ENCODE measurements around the gene ZNF778.

Gene ZNF778

DNA sequence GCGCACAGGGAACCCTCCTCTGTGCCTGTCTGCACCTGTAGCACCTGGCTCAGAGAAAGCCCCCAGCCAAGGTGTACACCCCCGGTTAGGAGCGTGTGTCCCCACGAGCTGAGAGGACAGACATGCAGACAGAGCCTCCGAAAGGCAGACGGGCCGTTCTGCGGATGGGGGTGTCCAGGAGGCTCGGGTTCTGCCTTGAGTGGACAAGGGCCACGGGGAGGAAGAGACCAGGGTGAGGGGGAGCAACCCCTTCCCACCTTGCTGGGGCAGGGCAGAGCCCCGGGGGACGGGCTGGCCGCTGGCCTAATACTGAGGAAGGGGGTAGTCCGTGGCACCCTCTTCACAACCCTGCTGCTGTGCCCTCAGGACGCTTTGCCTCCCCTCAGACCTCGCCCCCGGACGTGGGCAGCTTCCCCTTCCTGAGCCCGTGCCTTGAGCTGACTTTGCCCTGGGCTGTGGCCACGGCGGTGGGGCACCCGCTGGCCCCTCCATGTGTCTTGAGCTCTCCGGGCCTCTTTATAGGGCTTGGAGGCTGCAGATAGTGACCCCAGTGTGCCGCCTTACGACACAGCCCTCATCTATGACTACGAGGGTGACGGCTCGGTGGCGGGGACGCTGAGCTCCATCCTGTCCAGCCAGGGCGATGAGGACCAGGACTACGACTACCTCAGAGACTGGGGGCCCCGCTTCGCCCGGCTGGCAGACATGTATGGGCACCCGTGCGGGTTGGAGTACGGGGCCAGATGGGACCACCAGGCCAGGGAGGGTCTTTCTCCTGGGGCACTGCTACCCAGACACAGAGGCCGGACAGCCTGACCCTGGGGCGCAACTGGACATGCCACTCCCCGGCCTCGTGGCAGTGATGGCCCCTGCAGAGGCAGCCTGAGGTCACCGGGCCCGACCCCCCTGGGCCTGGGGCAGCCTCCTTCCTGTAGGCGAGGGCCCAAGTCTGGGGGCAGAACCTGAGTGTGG lies 22.9 kb upstream of the ZNF778 start:
- no peak overlapping the region for H3K4me3 ChIP-seq (ENCODE audit: low read length)
- no peak for TF ChIP-seq ZNF274 (IDR thresholded peaks at IDR 0.05; ENCODE audit: low read depth, low read length)

- TF ChIP-seq ZNF274 (IDR thresholded peaks at IDR 0.05; ENCODE audit: low read depth, low read length) = no peak
- H3K4me3 ChIP-seq (ENCODE audit: low read length) = no peak overlapping the region
Observed at GRCh38 chr16:89195521-89196171, 21.9 kb upstream of the ZNF778 start.

- no peak overlapping the region for H3K4me3 ChIP-seq (ENCODE audit: low read length)
- no peak for TF ChIP-seq ZNF274 (IDR thresholded peaks at IDR 0.05; ENCODE audit: low read depth, low read length)
Observed at GRCh38 chr16:89197033-89197632, 20.4 kb upstream of the ZNF778 start.

DNA sequence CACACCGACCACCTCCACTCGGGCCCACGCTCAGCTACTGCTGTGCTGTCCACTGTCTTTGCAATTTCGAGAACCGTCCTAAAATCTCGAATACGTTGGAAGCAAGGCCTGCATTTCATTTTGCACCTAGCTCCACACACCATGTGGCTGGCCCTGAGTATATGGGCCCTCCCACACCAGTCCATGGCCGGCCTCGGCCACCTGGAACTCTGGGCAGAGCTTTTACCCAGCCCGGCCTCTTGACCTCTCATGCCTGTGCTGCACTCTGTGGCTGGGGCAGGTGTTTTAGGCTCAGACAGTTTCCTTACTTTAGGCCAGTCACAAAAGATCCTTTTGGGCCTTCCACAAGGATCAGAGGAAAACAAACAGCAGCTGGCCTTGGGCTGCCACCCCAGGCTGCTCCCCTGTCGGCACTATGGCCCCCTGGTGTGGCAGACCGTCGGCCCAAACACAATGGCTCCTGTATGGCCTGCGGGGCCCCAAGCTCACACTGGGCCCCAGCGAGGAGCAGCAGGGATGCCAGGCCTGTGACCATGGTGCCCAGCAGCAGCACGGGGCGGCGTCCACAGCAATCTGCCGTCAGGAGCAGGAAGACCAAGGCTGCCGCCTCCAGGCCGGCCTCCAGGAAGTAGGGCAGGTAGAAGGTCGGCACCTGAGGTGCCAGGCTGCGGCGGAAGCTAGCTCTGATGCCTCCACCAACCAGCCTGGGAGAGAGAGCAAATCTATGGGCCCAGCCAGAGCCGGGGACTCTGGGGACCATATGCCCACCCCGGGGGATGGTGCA lies 19.7 kb upstream of the ZNF778 start:
- no peak for TF ChIP-seq ZNF274 (IDR thresholded peaks at IDR 0.05; ENCODE audit: low read depth, low read length)
- no peak overlapping the region for H3K4me3 ChIP-seq (ENCODE audit: low read length)

DNA sequence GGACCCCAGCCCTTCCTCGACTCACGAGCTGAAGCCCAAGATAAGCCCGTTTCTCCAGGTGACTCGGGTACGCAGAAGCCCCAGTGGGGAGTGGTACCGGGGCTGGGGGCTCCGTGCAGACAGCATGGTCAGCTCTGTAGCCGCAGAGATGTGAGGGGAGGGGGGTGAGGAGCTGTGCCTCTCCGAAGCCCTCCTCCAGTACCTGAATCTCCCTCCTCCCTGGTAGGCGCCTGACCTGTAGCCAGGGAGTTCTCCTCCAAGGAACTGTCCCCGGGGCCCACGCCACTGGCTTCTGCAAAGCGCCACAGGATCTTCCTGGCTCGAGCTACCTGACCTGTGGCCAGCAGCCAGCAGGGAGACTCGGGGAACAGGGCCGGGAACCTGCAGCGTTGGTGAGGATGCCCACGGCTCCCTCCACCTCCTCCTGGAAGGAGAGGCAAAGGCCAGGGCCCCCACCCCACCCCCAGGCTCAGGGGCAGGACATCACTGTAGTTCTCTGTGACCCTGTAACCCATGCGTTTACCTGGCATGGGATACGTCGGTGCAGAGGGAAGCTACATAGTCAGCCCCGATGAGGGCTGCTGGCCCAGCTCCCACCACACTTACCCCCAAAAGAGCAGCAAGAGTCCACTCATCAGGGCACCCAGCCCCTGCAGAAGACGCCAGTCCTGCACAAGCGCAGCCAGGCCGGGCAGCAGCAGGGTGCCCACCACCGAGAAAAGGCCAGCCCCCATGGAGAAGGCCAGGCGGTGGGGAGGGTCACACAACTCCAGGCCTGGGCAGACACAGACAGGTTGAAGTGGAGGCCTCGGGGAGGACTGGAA lies 18.9 kb upstream of the ZNF778 start:
- H3K4me3 ChIP-seq (ENCODE audit: low read length) = no peak overlapping the region
- no peak for TF ChIP-seq ZNF274 (IDR thresholded peaks at IDR 0.05; ENCODE audit: low read depth, low read length)

DNA sequence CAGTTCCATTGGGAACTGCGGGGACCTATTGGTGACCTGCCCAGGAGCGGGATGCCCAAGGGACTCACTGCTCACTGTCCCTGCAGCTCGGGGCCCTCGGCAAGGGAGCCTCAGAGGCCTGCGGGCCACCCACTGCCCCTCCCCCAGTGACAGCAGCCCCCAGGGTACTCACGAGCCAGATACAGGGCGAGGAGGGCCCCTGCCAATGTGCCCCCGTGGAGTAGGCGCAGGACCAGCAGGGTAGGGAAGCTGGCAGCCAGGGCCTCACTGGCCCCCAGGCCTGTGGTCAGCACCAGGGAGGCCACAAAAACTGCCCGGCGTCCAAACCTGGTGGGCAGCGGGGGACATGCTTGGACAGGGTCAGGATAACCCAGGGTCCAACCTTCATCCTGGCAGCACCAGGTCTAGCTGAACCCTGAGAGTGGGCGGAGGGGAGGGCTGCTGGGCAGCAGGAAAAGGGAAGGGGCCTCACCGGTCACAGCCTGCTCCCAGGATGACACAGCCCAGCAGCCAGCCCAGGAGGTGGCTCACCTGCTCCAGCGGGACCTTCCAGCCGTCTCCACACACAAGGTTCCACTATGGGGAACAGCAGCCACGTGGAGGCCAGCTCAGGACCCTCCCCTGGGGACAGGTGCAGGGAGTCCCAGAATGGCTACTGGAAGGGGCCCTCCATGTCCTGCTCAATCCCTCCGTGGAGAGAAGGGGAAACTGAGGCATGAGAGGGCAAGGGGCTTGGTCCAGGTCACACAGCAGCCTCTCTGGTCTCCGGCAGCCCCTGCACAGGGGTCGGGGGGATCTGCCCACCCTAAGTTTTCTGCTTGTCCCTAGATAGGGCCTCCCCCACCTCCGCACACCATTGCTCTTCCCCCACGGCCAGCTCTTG lies 18.0 kb upstream of the ZNF778 start:
- no peak overlapping the region for H3K4me3 ChIP-seq (ENCODE audit: low read length)

GRCh38 chr16:89200124-89200849 lies 17.2 kb upstream of the ZNF778 start, which contains the start of gene SLC22A31:
SLC22A31 (minus strand) TSS chr16:89200537; CDS start chr16:89200501, 36 bp downstream.
- H3K4me3 ChIP-seq (ENCODE audit: low read length) = peak within 1 kb of the TSS; percentile 27; the same call in 1 of the 2 replicates

More for the DNA sequence above, 18.0 kb upstream of the ZNF778 start:
- no peak for TF ChIP-seq ZNF274 (IDR thresholded peaks at IDR 0.05; ENCODE audit: low read depth, low read length)

GRCh38 chr16:89200850-89201411 lies 16.6 kb upstream of the ZNF778 start:
- H3K4me3 ChIP-seq (ENCODE audit: low read length) = peak overlapping the region; percentile 27; the same call in 1 of the 2 replicates
- TF ChIP-seq ZNF274 (IDR thresholded peaks at IDR 0.05; ENCODE audit: low read depth, low read length) = no peak

More at GRCh38 chr16:89200124-89200849, 17.2 kb upstream of the ZNF778 start, which contains the start of gene SLC22A31:
- TF ChIP-seq ZNF274 (IDR thresholded peaks at IDR 0.05; ENCODE audit: low read depth, low read length) = no peak

GRCh38 chr16:89201439-89202377 lies 15.8 kb upstream of the ZNF778 start:
- peak overlapping the region; percentile 27; the same call in 1 of the 2 replicates for H3K4me3 ChIP-seq (ENCODE audit: low read length)

More at GRCh38 chr16:89201439-89202377, 15.8 kb upstream of the ZNF778 start:
- TF ChIP-seq ZNF274 (IDR thresholded peaks at IDR 0.05; ENCODE audit: low read depth, low read length) = no peak
